Pancreas (tissue), 10 donors: ENCODE results near the gene CLTCL1. TPM values are rescaled to one million over a fixed set of nuclear protein-coding genes. Genes with fewer than 3 reads are reported as not detected.
"Not testable (repeated sequence)": the region's sequence is repeated elsewhere in the genome, so short reads cannot be mapped to it uniquely, and the experiment has no call there.

Experiments
- ATAC-seq, 4 donors: fragments of 200-7000 bp; cut with Tn5 transposase; one replicate each; pipeline versions ENCODE4 v1.8.0 to v1.9.1; 2020; ENCODE audit warnings: mild to moderate bottlenecking in 4 of 4, moderate library complexity in 4 of 4
- DNase-seq, 6 donors: peaks; one replicate each; pipeline ENCODE4 v3.0.0-alpha.2; 2020
- FAIRE-seq: peaks from 2 replicates; lab custom pipeline; 2012; peaks lifted over from hg19 to GRCh38; lab: Jason Lieb, UNC
- H3K27ac ChIP-seq, 4 donors: fragments of 200-600 bp; sonication (generic); 1 replicate in 3 of 4; 2 replicates in 1 of 4; pipeline versions ENCODE4 v1.5.0 to v1.8.0; 2020
- H3K27me3 ChIP-seq, 4 donors: fragments of 200-600 bp; one replicate each; pipeline ENCODE4 v1.8.0; 2021
- H3K36me3 ChIP-seq, 3 donors: fragments of 200-600 bp; sonication (generic) in 1 of 3; one replicate each; pipeline versions ENCODE4 v1.5.0 to v1.8.0; 2020 to 2021
- H3K4me1 ChIP-seq, 3 donors: fragments of 200-600 bp; one replicate each; pipeline ENCODE4 v1.8.0; 2021
- H3K4me3 ChIP-seq, 4 donors: fragments of 200-600 bp; sonication (generic) in 2 of 4; one replicate each; pipeline versions ENCODE4 v1.5.0 to v1.8.0; 2020 to 2021
- H3K9me3 ChIP-seq, 4 donors: fragments of 200-600 bp; one replicate each; pipeline ENCODE4 v1.8.0; 2021
- CTCF ChIP-seq, 4 donors: fragments of 200-600 bp; sonication (generic) in 3 of 4; IDR thresholded peaks; one replicate each; pipeline versions ENCODE4 v1.5.0 to v1.8.0; 2021; ENCODE audit warnings: antibody characterized with exemption in 4 of 4
- WGBS, 2 donors: extraction: QIAGEN DNeasy Blood & Tissue Kit; methylation state at CpG; one replicate each; pipeline ENCODE4 v1.1.7; 2013; 5-methylcytosine and 5-hydroxymethylcytosine counted together
- intact Hi-C, 3 donors: fragments of 100-400 bp; cut with DNase I; formaldehyde crosslinking; loops; one replicate each; pipeline versions ENCODE4 v1.11.1 to v1.14.2; 2022
- polyA plus RNA-seq, 2 donors: library from polyadenylated mRNA; stranded (reverse); fragments of 200-250 nt; gene quantifications; one replicate each; pipeline ENCODE4 v1.2.3, GENCODE V29; 2013
- total RNA-seq, 6 donors: library from RNA; stranded (reverse); fragmentation: NEBNext Ultra II Directional in 4 of 6; extraction: Animal tissue kit (Norgen Biotek cat#: 25700) in 4 of 6; gene quantifications; one replicate each; pipeline versions ENCODE4 v1.2.1 to v1.2.4, GENCODE V29; 2021 to 2023
- donor health status: healthy with polysubstance abuse.
- donor health status: DM: no; HTN: no; CAD: no; lungs with moderate emphysema.
- donor health status: DM: no; HTN: no; CAD: no.
- donor health status: control.
- donor health status: control.
- donor health status: Bipolar disorder and iron deficiency.
- donor health status: DM: yes; HTN: yes; CAD: no.
- donor health status: DM: no; HTN: no; CAD: no.
- donor health status: DM: no; HTN: no; CAD: no.
- donor health status: DM: yes; HTN: yes; CAD: no.

CLTCL1 gene
- total and polyA plus RNA-seq, 8 donors: 1.7 to 6.4 (median 2.2) TPM

GRCh38 chr22:19321757-19322156 lies 30.2 kb upstream of the CLTCL1 start:
- 73 to 83% methylated on average over 2 of the region's 2 CpGs for WGBS, 2 donors
- DNase-seq (no peak), ATAC-seq (no peak), FAIRE-seq (no peak)
- Histone ChIP-seq H3K4me1 (no peaks in the 10 kb centered on the region), H3K36me3 (no peaks in the 10 kb centered on the region), H3K9me3 (peaks cover 0 to 3% (median 0%) of the 10 kb centered on the region in 4 donors), H3K27ac (no peak overlapping the region), H3K27me3 (no peaks in the 10 kb centered on the region), H3K4me3 (no peak overlapping the region)
- TF ChIP-seq CTCF (IDR thresholded peaks at IDR 0.05): no peak
- intact Hi-C loops: no loop called here

- intact Hi-C loops, DNase-seq, ATAC-seq, H3K36me3 ChIP-seq, FAIRE-seq, H3K27ac ChIP-seq, H3K9me3 ChIP-seq, H3K4me3 ChIP-seq, H3K4me1 ChIP-seq, H3K27me3 ChIP-seq: not testable (repeated sequence)
- 91 to 92% methylated on average over 8 of the region's 8 CpGs for WGBS, 2 donors
Measured at GRCh38 chr22:19320136-19320535, 28.6 kb upstream of the CLTCL1 start.

DNA sequence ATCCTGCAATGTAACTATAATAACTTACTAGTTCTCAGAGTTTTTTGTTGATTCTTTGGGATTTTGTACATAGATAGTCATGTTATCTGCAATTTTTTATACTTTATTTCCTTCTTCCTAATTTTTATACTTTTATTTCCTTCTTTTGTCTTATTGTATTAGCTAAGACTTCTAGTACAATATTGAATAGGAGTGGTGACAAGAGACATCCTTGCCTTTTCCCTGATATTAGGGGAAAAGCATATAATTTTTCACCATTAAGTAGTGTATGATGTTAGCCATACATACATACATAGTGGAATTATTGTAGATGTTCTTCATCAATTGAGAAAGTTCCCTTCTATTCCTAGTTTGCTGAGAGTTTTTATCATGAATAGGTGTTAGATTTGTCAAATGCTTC lies 27.8 kb upstream of the CLTCL1 start:
- Histone ChIP-seq H3K36me3 (no peaks in the 10 kb centered on the region), H3K4me1 (no peaks in the 10 kb centered on the region), H3K4me3 (no peak overlapping the region), H3K27me3 (no peaks in the 10 kb centered on the region), H3K27ac (no peak overlapping the region), H3K9me3 (peaks cover 0 to 3% (median 0%) of the 10 kb centered on the region in 4 donors)
- DNase-seq (no peak), ATAC-seq (no peak), FAIRE-seq (no peak)
- TF ChIP-seq CTCF (IDR thresholded peaks at IDR 0.05): no peak
- intact Hi-C loops: no loop called here

GRCh38 chr22:19317865-19318264 lies 26.3 kb upstream of the CLTCL1 start:
- no peak for DNase-seq
- no peaks in the 10 kb centered on the region for H3K4me1 ChIP-seq
- no peaks in the 10 kb centered on the region for H3K27me3 ChIP-seq
- intact Hi-C loops: no loop called here
- ATAC-seq: no peak
- H3K4me3 ChIP-seq: no peak overlapping the region
- no peak overlapping the region for H3K27ac ChIP-seq
- H3K9me3 ChIP-seq: peaks cover 0 to 3% (median 0%) of the 10 kb centered on the region in 4 donors
- no peak for TF ChIP-seq CTCF (IDR thresholded peaks at IDR 0.05)
- no peaks in the 10 kb centered on the region for H3K36me3 ChIP-seq
- no peak for FAIRE-seq

DNA sequence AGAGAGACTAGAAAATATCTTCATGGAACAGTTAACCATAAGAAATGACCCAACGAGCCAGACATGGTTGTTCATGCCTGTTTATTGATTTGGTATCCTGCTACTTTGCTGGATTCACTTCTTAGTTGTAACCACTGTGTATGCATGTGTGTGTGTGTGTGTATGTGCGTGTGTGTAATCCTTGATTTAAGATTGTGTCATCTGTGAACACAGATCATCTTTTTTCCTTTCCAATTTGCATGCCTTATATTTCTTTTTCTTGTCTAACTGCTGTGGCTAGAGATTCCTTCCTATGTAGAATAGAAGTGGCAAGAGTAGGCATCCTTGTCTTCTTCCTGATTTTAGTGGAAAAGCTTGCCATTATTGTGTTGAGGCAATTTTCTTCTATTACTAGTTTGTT lies 16.4 kb upstream of the CLTCL1 start:
- DNase-seq (no peak), FAIRE-seq (no peak), ATAC-seq (no peak)
- intact Hi-C loops: loop anchor here in 1 of 3 donors (10.0 kb wide), 1 partner anchor 327 kb away; no protein-coding TSS in a partner anchor
- Histone ChIP-seq H3K36me3 (no peaks in the 10 kb centered on the region), H3K9me3 (no peaks in the 10 kb centered on the region), H3K4me3 (no peak overlapping the region), H3K27me3 (no peaks in the 10 kb centered on the region), H3K4me1 (no peaks in the 10 kb centered on the region), H3K27ac (no peak overlapping the region)
- no peak for TF ChIP-seq CTCF (IDR thresholded peaks at IDR 0.05)
- WGBS, 2 donors: 70 to 74% methylated on average over 2 of the region's 2 CpGs

- ATAC-seq, FAIRE-seq, H3K27ac ChIP-seq, H3K4me3 ChIP-seq, H3K4me1 ChIP-seq, H3K9me3 ChIP-seq, H3K27me3 ChIP-seq, H3K36me3 ChIP-seq, DNase-seq: not testable (repeated sequence)
- WGBS, 2 donors: 95% methylated on average over 6 of the region's 6 CpGs
- intact Hi-C loops: loop anchor here in 1 of 3 donors (10.0 kb wide), 1 partner anchor 328 kb away; no protein-coding TSS in a partner anchor
Measured at GRCh38 chr22:19306535-19306934, 15.0 kb upstream of the CLTCL1 start.
